ENCODE results near the gene C19orf12.

C19orf12 gene

GRCh38 chr19:29662278-29662603 lies 52.8 kb downstream of the C19orf12 start:
- no peak for DNase-seq

- no peak for DNase-seq
Observed at GRCh38 chr19:29660835-29661234, 54.2 kb downstream of the C19orf12 start.

- no peak for DNase-seq
Observed at GRCh38 chr19:29658221-29658991, 56.7 kb downstream of the C19orf12 start.

DNA sequence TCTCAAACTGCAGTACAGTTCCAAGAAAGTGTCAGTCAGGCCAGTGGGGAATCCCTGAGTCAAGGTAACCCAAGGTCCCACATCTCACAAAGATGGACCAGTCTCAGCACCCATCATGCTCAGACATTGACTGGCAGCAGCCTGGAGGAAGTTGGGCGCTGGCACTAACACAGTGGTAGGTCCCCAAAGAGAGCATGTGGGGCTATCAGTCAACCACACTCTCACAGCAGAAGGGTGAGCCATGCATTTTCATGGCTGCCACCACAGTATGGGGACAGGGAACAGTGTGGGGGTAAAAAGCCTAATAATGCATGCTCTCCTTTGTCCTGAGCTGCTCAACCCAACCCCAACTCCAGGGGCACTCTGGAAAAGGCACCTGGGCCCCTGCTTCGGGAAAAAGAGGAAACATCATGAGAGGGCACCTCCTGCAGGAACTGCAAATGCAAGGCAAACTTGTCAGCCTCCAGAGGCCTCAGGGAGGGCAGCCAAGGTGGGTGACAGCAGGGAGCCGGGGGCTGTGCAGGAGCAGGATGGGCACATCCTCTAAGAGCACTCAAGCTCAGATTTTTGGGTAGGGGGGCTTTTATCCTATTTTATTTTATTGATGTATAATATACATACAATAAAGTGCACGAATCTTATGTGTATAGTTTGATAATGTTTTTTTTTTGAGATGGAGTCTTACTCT lies 59.3 kb downstream of the C19orf12 start:
- no peak for DNase-seq

DNA sequence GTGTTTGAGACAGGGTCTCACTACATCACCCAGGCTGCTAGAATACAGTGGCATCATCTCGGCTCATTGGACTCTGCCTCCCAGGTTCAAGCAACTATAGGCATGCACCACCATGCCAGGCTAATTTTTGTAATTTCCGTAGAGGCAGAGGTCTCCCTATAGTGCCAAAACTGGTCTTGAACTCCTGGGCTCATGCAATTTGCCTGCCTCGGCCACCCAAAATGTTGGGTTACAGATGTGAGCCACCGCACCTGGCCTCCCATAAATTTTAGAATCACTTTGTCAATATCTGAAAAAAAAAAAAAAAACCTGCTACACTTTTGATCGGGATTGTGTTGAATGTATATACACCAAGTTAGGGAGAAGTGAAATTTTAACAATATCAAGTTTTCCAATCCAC lies 61.7 kb downstream of the C19orf12 start:
- DNase-seq, result no peak

DNA sequence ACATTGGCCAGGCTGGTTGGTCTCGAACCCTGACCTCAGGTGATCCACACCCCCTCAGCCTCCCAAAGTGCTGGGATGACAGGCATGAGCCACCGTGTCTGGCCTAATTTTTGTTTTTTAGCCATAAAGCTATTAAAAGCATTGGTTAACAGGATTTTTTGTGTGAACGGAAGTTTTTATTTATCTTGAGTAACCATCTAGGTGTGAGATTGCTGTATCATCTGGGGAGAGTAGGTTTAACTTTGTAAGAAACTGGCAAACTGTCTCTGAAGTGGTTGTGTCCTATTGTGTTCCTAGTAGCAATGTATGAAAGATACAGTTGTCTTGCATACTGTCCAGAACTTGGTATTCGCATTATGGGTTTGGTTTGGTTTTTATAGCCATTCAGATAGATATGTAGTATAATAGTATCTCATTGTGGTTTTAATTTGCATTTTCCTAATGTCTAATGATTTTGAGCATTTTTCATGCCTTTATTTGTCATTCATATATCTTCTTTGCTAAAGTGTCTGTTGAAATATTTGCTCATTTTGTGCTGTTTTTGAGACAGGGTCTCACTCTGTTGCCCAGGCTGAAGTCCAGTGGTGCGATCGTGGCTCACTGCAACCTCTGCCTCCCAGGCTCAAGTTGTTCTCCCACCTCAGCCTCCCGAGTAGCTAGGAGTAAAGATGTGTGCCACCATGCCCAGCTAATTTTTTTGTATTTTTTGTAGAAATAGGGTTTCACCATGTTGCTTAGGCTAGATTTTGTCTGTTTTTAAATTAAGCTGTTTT lies 63.3 kb downstream of the C19orf12 start:
- no peak for DNase-seq

- DNase-seq, result no peak
Observed at GRCh38 chr19:29650772-29651387, 64.2 kb downstream of the C19orf12 start.
